Lower leg skin (tissue), 3 donors: ENCODE measurements around the gene MS4A10.

Experiments
- POLR2A ChIP-seq, 2 donors: fragments of 450-650 bp; IDR thresholded peaks; one replicate each; pipeline ENCODE4 v1.6.1; 2016 to 2017; ENCODE audit warnings: antibody characterized with exemption in 2 of 2, mild to moderate bottlenecking in 1 of 2, moderate library complexity in 1 of 2
- TF ChIP-seq, protein P1 (sequence below), 3 donors: fragments of 450-650 bp; IDR thresholded peaks; one replicate each; pipeline ENCODE4 v1.5.1; 2016; ENCODE audit warnings: antibody characterized with exemption in 3 of 3, mild to moderate bottlenecking in 3 of 3, moderate library complexity in 2 of 3

- TF ChIP-seq POLR2A (IDR thresholded peaks at IDR 0.05): no peak
- TF ChIP-seq, protein P1, sequence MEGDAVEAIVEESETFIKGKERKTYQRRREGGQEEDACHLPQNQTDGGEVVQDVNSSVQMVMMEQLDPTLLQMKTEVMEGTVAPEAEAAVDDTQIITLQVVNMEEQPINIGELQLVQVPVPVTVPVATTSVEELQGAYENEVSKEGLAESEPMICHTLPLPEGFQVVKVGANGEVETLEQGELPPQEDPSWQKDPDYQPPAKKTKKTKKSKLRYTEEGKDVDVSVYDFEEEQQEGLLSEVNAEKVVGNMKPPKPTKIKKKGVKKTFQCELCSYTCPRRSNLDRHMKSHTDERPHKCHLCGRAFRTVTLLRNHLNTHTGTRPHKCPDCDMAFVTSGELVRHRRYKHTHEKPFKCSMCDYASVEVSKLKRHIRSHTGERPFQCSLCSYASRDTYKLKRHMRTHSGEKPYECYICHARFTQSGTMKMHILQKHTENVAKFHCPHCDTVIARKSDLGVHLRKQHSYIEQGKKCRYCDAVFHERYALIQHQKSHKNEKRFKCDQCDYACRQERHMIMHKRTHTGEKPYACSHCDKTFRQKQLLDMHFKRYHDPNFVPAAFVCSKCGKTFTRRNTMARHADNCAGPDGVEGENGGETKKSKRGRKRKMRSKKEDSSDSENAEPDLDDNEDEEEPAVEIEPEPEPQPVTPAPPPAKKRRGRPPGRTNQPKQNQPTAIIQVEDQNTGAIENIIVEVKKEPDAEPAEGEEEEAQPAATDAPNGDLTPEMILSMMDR (IDR thresholded peaks at IDR 0.05): no peak
Measured at GRCh38 chr11:60788401-60789125, 3.4 kb downstream of the MS4A10 start.
